Sigmoid colon (tissue), 7 donors: Measurements from ENCODE around the gene GHRHR. TPM values are rescaled to one million over a fixed set of nuclear protein-coding genes. Genes with fewer than 3 reads are reported as not detected.
A peak's percentile ranks its signal among the peaks of the same experiment; 100 is the strongest.

Experiments
- DNase-seq: peaks from one replicate; pipeline ENCODE4 v3.0.0-alpha.2; 2019
- H3K27ac ChIP-seq, 4 donors: fragments of 200-600 bp; sonication (generic); one replicate each; pipeline ENCODE4 v1.5.1; 2016 to 2019; ENCODE audit warnings: mild to moderate bottlenecking in 1 of 4
- H3K27me3 ChIP-seq, 3 donors: fragments of 200-600 bp; sonication (generic); one replicate each; pipeline ENCODE4 v1.5.1; 2019; ENCODE audit warnings: mild to moderate bottlenecking in 1 of 3
- H3K36me3 ChIP-seq, 4 donors: fragments of 200-600 bp; sonication (generic); one replicate each; pipeline ENCODE4 v1.5.1; 2016 to 2019
- H3K4me1 ChIP-seq, 4 donors: fragments of 200-600 bp; sonication (generic); one replicate each; pipeline ENCODE4 v1.5.1; 2017 to 2019
- H3K4me3 ChIP-seq, 4 donors: fragments of 200-600 bp; sonication (generic); one replicate each; pipeline ENCODE4 v1.5.1; 2017 to 2019; ENCODE audit warnings: mild to moderate bottlenecking in 2 of 4, moderate library complexity in 1 of 4
- H3K9me3 ChIP-seq, 4 donors: fragments of 200-600 bp in 3 of 4; sonication (generic) in 3 of 4; one replicate each; pipeline versions ENCODE4 v1.5.1 to v1.6.1; 2013 to 2019
- EP300 ChIP-seq, 4 donors: sonication (generic); formaldehyde crosslinking; IDR thresholded peaks; one replicate each; pipeline ENCODE4 v1.6.1; 2017; ENCODE audit warnings: antibody characterized with exemption in 4 of 4
- POLR2A ChIP-seq, 2 donors: fragments of 450-650 bp; IDR thresholded peaks; one replicate each; pipeline ENCODE4 v1.6.1; 2016; ENCODE audit warnings: antibody characterized with exemption in 2 of 2, mild to moderate bottlenecking in 2 of 2, moderate library complexity in 2 of 2
- POLR2AphosphoS5 ChIP-seq, 4 donors: sonication (generic); formaldehyde crosslinking; IDR thresholded peaks; one replicate each; pipeline ENCODE4 v1.6.1; 2017; ENCODE audit warnings: antibody characterized with exemption in 4 of 4
- WGBS, 2 donors: extraction: QIAGEN DNeasy Blood & Tissue Kit; methylation state at CpG; one replicate each; pipeline ENCODE4 v1.1.7; 2013; 5-methylcytosine and 5-hydroxymethylcytosine counted together
- intact Hi-C: fragments of 100-400 bp; cut with DNase I; formaldehyde crosslinking; loops from one replicate; pipeline ENCODE4 v1.15.1; 2023
- polyA plus RNA-seq, 3 donors: library from polyadenylated mRNA; stranded (reverse); fragments of 200-250 nt; gene quantifications; one replicate each; pipeline ENCODE4 v1.2.3, GENCODE V29; 2013
- total RNA-seq, 4 donors: library from RNA; depleted of rRNA; stranded (reverse); fragments of >200 nt; gene quantifications; one replicate each; pipeline ENCODE4 v1.1.0, GENCODE V29; 2016
- TF ChIP-seq, protein P1 (sequence below), 4 experiments: fragments of 450-650 bp in 3 of 4; fragments of 200-600 bp in 1 of 4; IDR thresholded peaks; one replicate each; pipeline ENCODE4 v1.5.1; 2016 to 2019; ENCODE audit warnings: antibody characterized with exemption in 4 of 4, mild to moderate bottlenecking in 3 of 4, moderate library complexity in 2 of 4
- donor health status: healthy with polysubstance abuse.
- donor health status: Bipolar disorder and iron deficiency.
- donor health status: healthy.

Gene GHRHR
- total and polyA plus RNA-seq, 7 donors, result not detected

- peak; percentile 78 for DNase-seq
- Histone ChIP-seq H3K4me3 (no peak overlapping the region), H3K36me3 (no peaks in the 10 kb centered on the region), H3K27ac (peak overlapping the region in 3 of 4 donors; percentile 3 to 26 (median 20)), H3K4me1 (peaks cover 0 to 16% (median 6%) of the 10 kb centered on the region in 4 donors), H3K27me3 (peaks cover 0 to 7% (median 0%) of the 10 kb centered on the region in 3 donors), H3K9me3 (no peaks in the 10 kb centered on the region)
- WGBS, 2 donors, result 28 to 60% methylated on average over 19 of the region's 19 CpGs
- TF ChIP-seq, protein P1, sequence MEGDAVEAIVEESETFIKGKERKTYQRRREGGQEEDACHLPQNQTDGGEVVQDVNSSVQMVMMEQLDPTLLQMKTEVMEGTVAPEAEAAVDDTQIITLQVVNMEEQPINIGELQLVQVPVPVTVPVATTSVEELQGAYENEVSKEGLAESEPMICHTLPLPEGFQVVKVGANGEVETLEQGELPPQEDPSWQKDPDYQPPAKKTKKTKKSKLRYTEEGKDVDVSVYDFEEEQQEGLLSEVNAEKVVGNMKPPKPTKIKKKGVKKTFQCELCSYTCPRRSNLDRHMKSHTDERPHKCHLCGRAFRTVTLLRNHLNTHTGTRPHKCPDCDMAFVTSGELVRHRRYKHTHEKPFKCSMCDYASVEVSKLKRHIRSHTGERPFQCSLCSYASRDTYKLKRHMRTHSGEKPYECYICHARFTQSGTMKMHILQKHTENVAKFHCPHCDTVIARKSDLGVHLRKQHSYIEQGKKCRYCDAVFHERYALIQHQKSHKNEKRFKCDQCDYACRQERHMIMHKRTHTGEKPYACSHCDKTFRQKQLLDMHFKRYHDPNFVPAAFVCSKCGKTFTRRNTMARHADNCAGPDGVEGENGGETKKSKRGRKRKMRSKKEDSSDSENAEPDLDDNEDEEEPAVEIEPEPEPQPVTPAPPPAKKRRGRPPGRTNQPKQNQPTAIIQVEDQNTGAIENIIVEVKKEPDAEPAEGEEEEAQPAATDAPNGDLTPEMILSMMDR (IDR thresholded peaks at IDR 0.05), result no peak
- TF ChIP-seq POLR2AphosphoS5 (IDR thresholded peaks at IDR 0.05), result no peak
- no peak for TF ChIP-seq EP300 (IDR thresholded peaks at IDR 0.05)
- TF ChIP-seq POLR2A (IDR thresholded peaks at IDR 0.05), result no peak
- intact Hi-C loops, result no loop called here
Observed at GRCh38 chr7:30988351-30989005, 24.7 kb downstream of the GHRHR start.

GRCh38 chr7:30989008-30989823 is 25.5 kb downstream of the GHRHR start:
- DNase-seq, result no peak
- H3K27ac ChIP-seq, result peak overlapping the region in 2 of 4 donors; percentile 5 to 20
- no peak overlapping the region for H3K4me3 ChIP-seq
- H3K9me3 ChIP-seq, result no peaks in the 10 kb centered on the region
- H3K36me3 ChIP-seq, result no peaks in the 10 kb centered on the region
- H3K4me1 ChIP-seq, result peaks cover 0 to 10% (median 4%) of the 10 kb centered on the region in 4 donors
- H3K27me3 ChIP-seq, result peaks cover 0 to under 1% (median 0%) of the 10 kb centered on the region in 3 donors
- intact Hi-C loops, result no loop called here
- WGBS, 2 donors, result 90% methylated on average over 16 of the region's 16 CpGs
- TF ChIP-seq, protein P1 (IDR thresholded peaks at IDR 0.05), result no peak
- TF ChIP-seq POLR2AphosphoS5 (IDR thresholded peaks at IDR 0.05) (no peak), POLR2A (IDR thresholded peaks at IDR 0.05) (no peak), EP300 (IDR thresholded peaks at IDR 0.05) (no peak)

DNA sequence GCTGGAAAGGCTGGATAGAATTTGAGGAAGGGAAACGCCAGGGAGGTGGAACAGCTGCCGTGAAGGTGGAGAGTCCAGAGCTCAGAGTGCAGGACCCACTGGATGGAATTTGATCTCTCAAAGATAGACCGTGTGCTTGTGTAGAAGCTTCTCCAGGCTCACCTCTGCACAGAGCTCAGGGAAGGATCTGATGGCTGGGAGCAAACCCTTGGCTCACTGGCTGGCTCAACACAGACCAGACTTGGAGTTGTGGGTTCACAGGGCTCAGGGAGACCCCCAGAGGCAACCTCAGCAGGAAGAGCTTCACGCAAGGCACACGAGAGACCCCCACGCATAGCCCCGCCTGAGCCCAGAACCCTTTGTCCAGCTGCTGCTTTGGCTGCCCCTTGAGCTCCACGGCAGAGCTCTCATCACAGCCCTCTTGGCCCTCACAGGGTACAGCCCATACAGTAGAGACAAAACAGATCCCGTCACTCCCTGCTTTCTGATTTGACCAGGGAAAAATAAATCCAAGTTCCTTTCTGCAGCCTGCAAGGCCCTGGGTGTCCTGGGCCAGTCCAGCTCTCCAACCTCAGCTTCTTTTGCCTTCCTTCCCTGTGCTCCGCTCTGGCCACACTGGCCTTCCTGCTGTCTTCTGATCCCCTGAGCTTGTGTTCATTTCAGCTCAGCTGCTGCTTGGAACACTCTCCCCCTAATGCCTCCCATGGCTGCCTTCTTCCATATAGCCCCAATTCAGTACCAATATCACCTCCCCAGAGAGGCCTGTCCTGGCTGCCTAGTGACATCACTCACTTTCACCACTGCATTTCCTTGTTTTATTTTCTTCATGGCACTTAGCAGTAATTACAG is 26.3 kb downstream of the GHRHR start:
- no peak for TF ChIP-seq EP300 (IDR thresholded peaks at IDR 0.05)
- no peak for TF ChIP-seq POLR2A (IDR thresholded peaks at IDR 0.05)
- TF ChIP-seq, protein P1 (IDR thresholded peaks at IDR 0.05), result no peak
- Histone ChIP-seq H3K4me1 (peaks cover 0 to 10% (median 4%) of the 10 kb centered on the region in 4 donors), H3K36me3 (no peaks in the 10 kb centered on the region), H3K27me3 (no peaks in the 10 kb centered on the region), H3K27ac (peak overlapping the region in 1 of 4 donors; percentile 6), H3K4me3 (no peak overlapping the region), H3K9me3 (no peaks in the 10 kb centered on the region)
- intact Hi-C loops, result no loop called here
- DNase-seq, result no peak
- 86% methylated on average over 10 of the region's 10 CpGs for WGBS, 2 donors

- TF ChIP-seq EP300 (IDR thresholded peaks at IDR 0.05), result no peak
- TF ChIP-seq POLR2A (IDR thresholded peaks at IDR 0.05), result no peak
- TF ChIP-seq, protein P1 (IDR thresholded peaks at IDR 0.05), result no peak
- TF ChIP-seq POLR2AphosphoS5 (IDR thresholded peaks at IDR 0.05), result no peak
- Histone ChIP-seq H3K4me1 (peaks cover 0 to 10% (median 4%) of the 10 kb centered on the region in 4 donors), H3K4me3 (no peak overlapping the region), H3K27me3 (no peaks in the 10 kb centered on the region), H3K27ac (no peak overlapping the region), H3K9me3 (no peaks in the 10 kb centered on the region), H3K36me3 (no peaks in the 10 kb centered on the region)
- DNase-seq, result no peak
- 85 to 90% methylated on average over 6 of the region's 6 CpGs for WGBS, 2 donors
- intact Hi-C loops, result no loop called here
Observed at GRCh38 chr7:30990673-30991170, 27.0 kb downstream of the GHRHR start.
